Measurements from ENCODE around the gene NRXN2. TPM values are rescaled to one million over a fixed set of nuclear protein-coding genes. Genes with fewer than 3 reads are reported as not detected.

Gene NRXN2
- total RNA-seq, 1 donor from 2014 or later = 10.0 TPM

DNA sequence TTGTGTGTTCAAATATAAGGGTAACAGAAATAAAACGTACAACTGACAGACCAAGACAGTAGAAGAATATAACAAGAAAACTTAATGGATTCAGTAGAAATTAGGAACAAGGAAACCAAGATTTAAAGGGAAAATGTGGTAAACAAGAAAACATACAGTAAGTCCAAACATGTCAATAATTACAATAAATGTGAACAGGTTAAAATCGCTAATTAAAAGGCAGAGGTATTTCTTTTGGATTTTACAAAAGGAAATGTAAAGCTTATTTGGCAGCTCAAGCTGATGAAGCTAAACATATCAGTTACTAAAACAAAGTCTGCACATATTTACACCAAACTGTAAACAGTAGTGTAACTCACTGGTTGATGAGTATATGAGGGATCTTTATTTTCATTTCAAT is 134.3 kb downstream of the NRXN2 start:
- no peak for TF ChIP-seq CTCF (conservative IDR thresholded peaks at IDR 0.05)
- peaks cover 7% of the 10 kb centered on the region for H3K27me3 Mint-ChIP-seq (ENCODE audit: low read depth)
- H3K36me3 Mint-ChIP-seq (ENCODE audit: low read depth) = no peaks in the 10 kb centered on the region
- H3K4me1 Mint-ChIP-seq = no peaks in the 10 kb centered on the region
- no peak overlapping the region for H3K27ac Mint-ChIP-seq (ENCODE audit: unreplicated experiment)
- DNase-seq (ENCODE audit: low read depth, low spot score) = no peak
- peaks cover 6% of the 10 kb centered on the region for H3K9me3 Mint-ChIP-seq
- no peak overlapping the region for H3K4me3 Mint-ChIP-seq

DNA sequence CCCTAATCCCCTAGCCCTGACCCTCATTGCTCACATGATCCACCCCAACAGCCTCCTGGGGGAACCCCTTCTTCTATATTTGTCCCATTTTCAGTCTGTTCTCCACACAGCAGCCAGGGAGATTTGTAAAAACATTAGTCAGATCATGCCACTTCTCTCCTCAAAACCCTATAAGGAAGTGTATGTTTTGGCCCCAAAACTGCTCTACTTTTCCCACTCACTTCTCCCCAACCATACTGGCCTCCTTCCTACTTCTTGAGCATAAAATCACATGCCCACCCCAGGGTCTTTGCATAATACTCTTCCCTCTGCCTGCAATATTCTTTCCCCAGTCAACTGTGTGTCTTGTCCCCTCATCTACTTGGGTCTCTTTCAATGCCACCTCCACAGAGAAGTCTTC is 136.6 kb downstream of the NRXN2 start:
- no peak for DNase-seq (ENCODE audit: low read depth, low spot score)
- Mint-ChIP-seq H3K27ac (ENCODE audit: unreplicated experiment) (no peak overlapping the region), H3K9me3 (peaks cover 6% of the 10 kb centered on the region), H3K36me3 (ENCODE audit: low read depth) (no peaks in the 10 kb centered on the region), H3K4me3 (no peak overlapping the region), H3K4me1 (no peaks in the 10 kb centered on the region), H3K27me3 (ENCODE audit: low read depth) (peaks cover 7% of the 10 kb centered on the region)
- no peak for TF ChIP-seq CTCF (conservative IDR thresholded peaks at IDR 0.05)

DNA sequence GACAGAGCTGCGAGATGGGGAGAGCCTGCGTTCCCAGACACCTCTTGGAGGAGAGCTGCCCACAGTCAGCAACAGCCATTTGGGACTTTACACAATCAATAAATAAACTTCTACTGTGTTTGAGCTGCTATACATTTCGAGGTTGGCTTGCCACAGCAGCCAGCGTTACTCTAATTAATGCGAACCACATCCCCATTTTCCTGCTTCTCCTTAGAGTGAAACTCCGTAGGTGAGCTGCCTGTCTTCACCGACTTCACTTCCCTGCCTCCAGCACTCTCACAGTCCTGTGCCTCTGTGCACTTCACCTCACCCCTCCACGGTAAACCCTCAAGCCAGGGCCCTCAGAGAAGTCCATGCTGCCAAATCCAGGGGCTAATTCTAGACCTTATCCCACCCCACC is 137.8 kb downstream of the NRXN2 start:
- no peaks in the 10 kb centered on the region for H3K36me3 Mint-ChIP-seq (ENCODE audit: low read depth)
- H3K27ac Mint-ChIP-seq (ENCODE audit: unreplicated experiment) = peak overlapping the region; percentile 58
- no peak for DNase-seq (ENCODE audit: low read depth, low spot score)
- H3K4me3 Mint-ChIP-seq = no peak overlapping the region
- peaks cover 6% of the 10 kb centered on the region for H3K9me3 Mint-ChIP-seq
- peaks cover 7% of the 10 kb centered on the region for H3K27me3 Mint-ChIP-seq (ENCODE audit: low read depth)
- no peaks in the 10 kb centered on the region for H3K4me1 Mint-ChIP-seq
- TF ChIP-seq CTCF (conservative IDR thresholded peaks at IDR 0.05) = no peak

GRCh38 chr11:64583296-64584262 is 139.4 kb downstream of the NRXN2 start:
- Mint-ChIP-seq H3K9me3 (peaks cover 6% of the 10 kb centered on the region), H3K4me3 (no peak overlapping the region), H3K27ac (ENCODE audit: unreplicated experiment) (peak overlapping the region; percentile 28), H3K36me3 (ENCODE audit: low read depth) (no peaks in the 10 kb centered on the region), H3K4me1 (no peaks in the 10 kb centered on the region), H3K27me3 (ENCODE audit: low read depth) (peaks cover 7% of the 10 kb centered on the region)
- TF ChIP-seq CTCF (conservative IDR thresholded peaks at IDR 0.05) = no peak
- DNase-seq (ENCODE audit: low read depth, low spot score) = no peak

DNA sequence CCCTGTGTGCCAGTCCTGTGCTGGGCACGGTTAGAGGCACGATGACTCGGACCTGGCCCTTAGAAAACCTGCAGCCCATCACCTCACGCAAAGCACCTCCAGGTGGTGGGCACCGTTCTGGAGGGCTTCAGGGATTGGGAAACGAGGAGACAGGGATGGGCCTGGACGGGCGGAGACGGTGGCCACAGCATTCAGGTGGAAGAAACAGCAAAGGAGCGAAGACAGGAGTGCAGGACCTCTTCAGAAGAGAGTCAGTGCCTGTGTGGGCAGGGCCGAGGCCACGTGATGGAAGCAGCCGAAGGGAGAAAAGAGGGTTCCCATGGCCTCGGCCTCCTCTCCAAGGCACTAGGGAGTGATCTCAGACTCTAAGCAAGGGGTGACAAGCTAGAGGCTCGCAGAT is 140.1 kb downstream of the NRXN2 start:
- DNase-seq (ENCODE audit: low read depth, low spot score) = no peak
- TF ChIP-seq CTCF (conservative IDR thresholded peaks at IDR 0.05) = no peak
- no peaks in the 10 kb centered on the region for H3K4me1 Mint-ChIP-seq
- H3K9me3 Mint-ChIP-seq = peaks cover under 1% of the 10 kb centered on the region
- peaks cover 7% of the 10 kb centered on the region for H3K27me3 Mint-ChIP-seq (ENCODE audit: low read depth)
- H3K36me3 Mint-ChIP-seq (ENCODE audit: low read depth) = no peaks in the 10 kb centered on the region
- H3K4me3 Mint-ChIP-seq = no peak overlapping the region
- no peak overlapping the region for H3K27ac Mint-ChIP-seq (ENCODE audit: unreplicated experiment)
